ENCODE data around the gene IGFLR1.

GRCh38 chr19:35789195-35789977 is 47.1 kb upstream of the IGFLR1 start:
- TF ChIP-seq CTCF (IDR thresholded peaks at IDR 0.05), result no peak
- TF ChIP-seq POLR2A (IDR thresholded peaks at IDR 0.05), result no peak

Measured in thyroid gland (tissue), 4 donors.